NCI-H146 treated with DMSO at 0.1 percent for 48 hours (cell line): ENCODE results near the gene GOLPH3L.
"Not testable (repeated sequence)": the region's sequence is repeated elsewhere in the genome, so short reads cannot be mapped to it uniquely, and the experiment has no call there.

Experiments used
- DNase-seq: peaks from one replicate; lab custom pipeline; 2025; ENCODE audit not compliant: unreplicated experiment; lab: John Stamatoyannopoulos, UW

GOLPH3L gene

DNA sequence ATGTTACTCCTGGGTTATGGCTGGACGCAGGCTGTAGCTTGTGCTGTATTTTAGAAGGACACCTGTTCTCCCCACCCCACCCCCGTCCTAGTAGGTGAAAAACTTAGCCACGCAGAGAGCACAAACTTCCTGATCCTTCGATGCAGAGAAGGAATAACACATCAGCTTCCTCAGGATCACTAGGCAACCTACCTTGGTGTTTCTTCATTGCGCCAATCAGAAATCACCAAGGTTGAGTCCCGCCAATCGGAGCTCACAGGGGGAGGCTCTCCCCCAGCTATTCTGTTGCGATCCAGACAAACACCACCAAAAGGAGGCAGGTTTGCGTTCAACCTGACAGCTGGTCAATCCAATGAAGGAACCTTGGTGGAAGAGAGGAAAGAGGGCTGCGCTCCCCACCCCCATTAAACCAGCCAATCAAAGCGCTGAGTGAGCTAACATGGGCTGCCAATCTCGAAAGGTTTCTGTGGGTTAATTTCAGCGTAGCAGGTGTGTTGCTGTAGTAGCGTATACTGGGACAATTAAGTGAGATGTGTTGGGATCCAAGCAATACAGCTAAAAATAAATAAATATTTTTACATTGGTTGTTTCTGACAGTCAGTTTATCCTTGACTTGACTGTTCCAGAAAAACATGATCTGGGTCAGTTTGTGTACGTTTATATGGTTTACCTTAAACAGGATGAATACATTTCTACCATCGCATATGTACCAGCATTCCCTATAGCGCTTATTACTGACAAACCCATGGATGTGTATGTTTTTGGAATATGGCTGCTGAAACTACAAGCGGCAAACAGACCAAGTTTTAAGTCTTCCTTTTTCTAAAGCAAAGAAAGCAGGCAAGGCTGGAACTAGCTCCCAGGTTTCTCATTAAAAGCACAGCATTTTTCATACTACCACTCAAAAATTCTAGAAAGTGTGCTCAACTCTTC lies at the start of gene GOLPH3L:
Gene GOLPH3L, minus strand, starts transcription at position 160 of the 933 bp plus-strand sequence. CDS start 2,316 bp downstream, outside the sequence.
- DNase-seq: peak; percentile 99

DNA sequence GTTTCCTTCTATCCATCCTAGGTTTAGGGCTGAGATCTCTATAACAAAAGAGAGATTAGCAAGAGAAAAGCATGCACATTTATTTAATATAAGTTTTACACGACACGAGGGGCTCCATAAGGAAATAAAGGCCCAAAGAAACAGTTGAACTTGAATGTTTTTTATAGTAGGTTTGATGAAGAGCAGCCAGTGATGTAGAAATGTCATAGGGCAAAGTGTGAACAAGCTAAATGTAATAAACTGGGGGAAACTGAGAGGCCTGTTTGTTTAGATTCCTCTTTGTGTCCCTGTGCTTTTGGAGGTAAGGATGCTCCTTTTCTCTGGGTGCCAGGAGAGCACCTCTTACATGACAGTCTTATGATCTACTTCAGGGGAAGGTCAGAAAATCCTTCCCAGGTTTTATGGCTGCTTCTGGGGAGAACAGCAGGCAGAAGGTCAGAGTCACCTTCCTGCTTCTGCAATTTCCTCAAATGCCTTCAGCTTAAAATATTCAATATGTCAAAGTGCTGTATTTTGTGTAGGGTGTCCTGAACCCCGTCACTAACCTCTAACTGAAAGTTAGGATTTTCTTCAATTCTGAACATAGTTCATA lies 33.3 kb upstream of the GOLPH3L start:
- no peak for DNase-seq

- no peak for DNase-seq
Measured at GRCh38 chr1:150724336-150724735, 27.4 kb upstream of the GOLPH3L start.

DNA sequence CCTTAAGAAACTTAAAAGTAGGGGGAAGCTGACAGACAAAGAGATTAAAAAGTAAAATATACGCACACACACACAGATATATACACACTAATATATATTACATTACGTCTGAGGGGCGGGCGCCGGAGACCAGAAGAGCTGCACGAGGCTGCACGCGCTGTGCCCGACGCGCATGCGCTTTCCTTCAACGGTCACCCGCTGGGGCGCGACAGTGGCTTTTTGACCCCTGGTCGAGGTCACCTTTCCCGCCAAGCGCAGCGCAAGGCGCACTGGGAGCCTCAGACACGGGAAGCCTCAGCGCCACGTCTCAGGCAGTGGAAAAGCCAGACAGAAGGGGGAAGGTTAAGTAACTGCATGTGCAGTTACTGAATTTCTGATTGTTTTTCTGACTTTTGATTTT lies 23.7 kb upstream of the GOLPH3L start, which contains the start of gene HORMAD1:
Gene HORMAD1, minus strand, starts transcription at position 193 of the 400 bp plus-strand sequence. CDS start 1,390 bp downstream, outside the sequence.
- DNase-seq: no peak

DNA sequence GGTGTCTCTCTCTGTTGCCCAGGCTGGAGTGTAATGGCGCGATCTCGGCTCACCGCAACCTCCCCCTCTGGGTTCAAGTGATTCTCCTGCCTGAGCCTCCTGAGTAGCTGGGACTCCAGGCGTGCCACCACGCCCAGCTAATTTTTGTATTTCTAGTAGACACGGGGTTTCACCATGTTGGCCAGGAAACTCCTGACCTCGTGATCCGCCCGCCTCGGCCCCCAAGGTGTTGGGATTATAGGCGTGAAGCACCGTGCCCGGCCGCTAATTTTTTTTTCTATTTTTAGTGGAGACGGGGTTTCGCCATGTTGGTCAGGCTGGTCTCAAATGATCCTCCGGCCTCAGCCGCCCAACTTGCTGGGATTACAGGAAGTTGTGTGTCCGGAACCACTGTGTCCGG lies 23.1 kb upstream of the GOLPH3L start:
- no peak for DNase-seq

- no peak for DNase-seq
Measured at GRCh38 chr1:150718225-150718891, 21.4 kb upstream of the GOLPH3L start.

DNA sequence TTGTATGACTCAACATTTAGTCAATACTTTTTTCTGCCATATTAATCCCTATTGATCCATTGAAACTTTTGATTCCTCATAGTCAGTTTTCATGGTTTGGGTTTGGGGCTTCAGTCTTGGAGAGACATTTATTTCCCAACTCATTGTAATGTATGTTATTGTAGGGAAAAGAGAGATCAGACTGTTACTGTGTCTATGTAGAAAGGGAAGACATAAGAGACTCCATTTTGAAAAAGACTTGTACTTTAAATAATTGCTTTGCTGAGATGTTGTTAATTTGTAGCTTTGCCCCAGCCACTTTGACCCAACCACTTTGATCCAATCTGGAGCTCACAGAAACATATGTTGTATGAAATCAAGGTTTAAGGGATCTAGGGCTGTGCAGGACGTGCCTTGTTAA lies 12.1 kb upstream of the GOLPH3L start:
- not testable (repeated sequence) for DNase-seq

DNA sequence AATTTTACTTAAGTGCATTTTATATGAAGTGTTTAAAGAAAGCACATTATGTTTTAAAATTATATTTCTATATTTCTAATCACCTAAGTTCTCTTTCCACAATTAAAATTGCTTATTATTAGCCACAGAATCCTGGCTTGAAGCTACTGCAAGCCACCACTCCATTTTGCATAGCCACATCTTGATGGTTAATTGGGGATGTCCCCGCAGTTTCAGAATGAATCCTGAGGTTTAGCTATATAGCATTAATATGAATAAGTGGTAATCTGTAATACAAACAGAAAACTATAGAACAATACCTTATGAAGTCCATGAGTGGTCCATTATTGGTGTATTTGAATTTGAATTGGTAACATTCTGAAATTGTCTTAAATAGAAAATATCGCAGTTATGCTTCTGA lies 11.6 kb upstream of the GOLPH3L start:
- no peak for DNase-seq

DNA sequence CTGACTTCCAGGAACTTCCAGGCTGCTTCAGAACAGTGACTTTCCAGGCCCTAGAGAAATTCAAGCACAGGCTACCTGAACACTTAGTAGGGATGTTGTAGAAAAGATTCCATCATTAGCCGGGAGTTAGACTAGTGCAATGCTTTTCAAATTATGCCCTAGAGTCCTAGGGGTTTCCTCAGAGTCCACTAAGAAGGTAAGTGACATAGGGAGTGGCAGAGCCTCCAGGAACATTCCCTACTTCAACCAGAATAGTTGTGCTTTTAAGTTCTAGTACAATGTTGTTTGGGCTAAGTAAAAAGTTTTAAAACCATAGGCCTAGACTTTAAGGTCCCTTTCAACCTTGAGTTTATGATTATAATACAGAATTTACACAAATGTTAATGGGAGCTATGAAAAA lies 9.1 kb upstream of the GOLPH3L start:
- no peak for DNase-seq

DNA sequence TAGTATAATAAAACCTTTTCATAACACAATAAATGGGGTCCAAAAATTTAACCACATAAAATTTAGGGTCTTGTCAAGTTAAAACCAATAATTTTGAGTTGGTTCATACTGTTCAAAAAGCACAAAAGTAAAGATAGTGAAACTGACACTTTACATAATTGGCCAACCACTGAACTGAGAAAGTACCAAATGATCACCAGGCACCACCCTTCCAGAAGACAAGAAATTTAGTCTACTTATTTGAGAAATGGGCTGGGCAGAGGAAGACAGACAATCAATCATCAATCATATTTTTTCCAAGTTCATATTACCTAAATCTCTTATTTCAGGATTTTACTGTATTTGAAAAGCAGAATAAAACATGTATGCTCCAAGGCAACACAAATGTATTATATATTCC lies 6.5 kb upstream of the GOLPH3L start:
- no peak for DNase-seq

DNA sequence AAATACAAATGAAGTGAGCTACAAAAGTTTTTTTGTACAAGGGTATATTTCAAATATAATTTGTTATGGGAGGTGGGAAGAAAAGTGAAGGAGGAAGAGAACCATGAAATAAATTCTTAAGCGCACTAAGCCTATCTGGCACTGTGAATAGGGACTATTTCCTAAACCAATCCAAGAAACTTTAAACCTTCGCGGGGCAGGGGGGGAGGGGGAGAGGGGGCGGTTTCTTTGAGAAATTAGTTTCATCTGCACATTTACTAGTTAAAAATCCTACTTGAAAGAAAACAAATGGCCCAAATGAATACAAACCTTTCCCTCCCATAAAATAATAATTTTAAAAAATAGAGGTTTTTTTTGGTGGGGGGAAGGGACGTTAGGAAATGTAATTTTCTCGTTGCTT lies 364 bp downstream of the GOLPH3L start:
- DNase-seq: no peak

DNA sequence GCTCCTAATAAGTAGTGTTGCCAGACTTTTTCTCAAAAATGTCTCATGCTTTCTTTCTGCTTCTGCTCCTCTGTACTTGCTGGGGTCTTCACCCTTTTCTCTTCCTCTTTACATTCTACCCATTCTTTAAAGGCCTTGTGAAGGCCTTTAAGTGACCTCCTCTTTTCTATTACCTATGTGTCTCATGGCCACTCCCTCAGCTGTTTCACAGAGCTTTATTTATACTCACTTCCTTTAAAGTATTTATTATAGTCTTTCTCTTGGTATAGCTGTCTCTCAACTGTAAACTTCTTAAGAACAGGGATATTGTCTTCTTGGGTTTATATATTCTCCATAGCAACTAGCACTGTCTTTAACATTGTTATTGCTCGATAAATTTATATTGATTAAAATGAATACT lies 792 bp downstream of the GOLPH3L start:
- no peak for DNase-seq

DNA sequence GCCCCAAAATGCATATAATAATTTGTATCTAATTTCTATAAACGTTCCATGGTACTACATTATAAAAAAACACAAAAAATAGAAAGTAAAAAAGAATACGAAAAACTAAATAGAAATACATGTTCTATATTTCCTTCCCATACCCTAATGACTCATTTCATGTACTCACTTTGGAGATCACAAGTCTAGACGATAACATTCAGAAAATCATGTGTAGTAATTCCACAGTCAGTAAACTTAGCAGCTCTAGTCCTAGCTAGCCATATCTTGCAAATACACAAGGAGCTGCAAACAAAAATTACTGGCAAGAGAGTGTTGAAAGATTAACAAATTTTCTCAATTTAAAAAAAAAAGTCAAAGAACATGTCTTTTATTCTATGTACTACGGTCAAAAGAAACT lies 1.4 kb downstream of the GOLPH3L start:
- no peak for DNase-seq

GRCh38 chr1:150692720-150693119 lies 4.2 kb downstream of the GOLPH3L start:
- no peak for DNase-seq

DNA sequence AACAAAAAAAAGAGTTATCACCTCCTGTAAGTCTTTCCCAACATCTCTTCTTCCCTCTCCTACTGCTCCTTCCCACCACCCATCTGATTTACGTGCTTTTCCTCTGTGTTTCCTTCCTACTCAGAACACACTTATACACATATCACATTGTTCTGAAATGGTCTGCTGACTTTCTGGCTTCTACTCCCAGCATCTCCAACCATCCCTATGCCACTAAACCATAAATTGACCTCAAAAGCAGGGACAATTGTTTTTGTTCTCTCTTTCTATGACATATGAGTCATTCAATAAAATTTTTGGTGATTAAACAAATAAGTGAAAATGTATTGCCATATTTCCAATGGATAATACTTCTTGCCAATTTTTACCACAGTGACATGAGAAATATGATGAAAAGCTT lies 8.2 kb downstream of the GOLPH3L start:
- DNase-seq: no peak

DNA sequence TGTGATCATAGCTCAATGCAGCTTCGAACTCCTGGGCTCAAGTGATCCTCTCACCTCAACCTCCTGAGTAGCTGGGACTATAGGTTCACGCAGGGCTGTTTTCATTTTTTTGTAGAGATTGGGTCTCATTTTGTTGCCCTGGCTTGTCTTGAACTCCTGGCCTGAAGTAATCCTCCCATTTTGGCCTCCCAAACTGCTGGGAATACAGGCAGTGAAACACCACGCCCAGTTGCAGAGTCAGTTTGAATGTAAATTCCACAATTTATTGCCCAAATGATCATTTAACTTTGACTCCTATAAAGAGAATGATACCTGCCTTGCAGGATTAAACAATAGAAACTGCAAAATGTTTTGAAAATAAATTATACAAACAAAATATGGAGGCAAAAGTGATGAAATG lies 10.7 kb downstream of the GOLPH3L start:
- DNase-seq: no peak

DNA sequence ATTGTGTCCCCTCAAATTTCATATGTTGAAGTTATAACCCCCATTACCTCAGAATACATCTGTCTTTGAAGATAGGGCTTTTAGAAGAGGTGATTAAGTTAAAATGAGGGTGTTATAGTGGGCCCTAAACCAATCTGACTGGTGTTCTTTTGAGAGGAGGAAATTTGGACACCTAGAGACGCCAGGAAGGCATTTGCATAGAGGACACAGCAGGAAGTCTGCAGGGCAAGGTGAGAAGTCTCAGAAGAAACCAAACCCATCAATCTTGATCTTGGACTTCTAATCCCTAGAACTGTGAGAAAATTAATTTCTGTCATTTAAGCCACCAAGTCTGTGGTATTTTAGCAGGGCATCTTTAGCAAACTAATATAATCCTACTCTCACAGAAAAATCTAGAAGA lies 13.0 kb downstream of the GOLPH3L start:
- DNase-seq: no peak

GRCh38 chr1:150678988-150679387 lies 18.0 kb downstream of the GOLPH3L start:
- no peak for DNase-seq

- no peak for DNase-seq
Measured at GRCh38 chr1:150674881-150675280, 22.1 kb downstream of the GOLPH3L start.

DNA sequence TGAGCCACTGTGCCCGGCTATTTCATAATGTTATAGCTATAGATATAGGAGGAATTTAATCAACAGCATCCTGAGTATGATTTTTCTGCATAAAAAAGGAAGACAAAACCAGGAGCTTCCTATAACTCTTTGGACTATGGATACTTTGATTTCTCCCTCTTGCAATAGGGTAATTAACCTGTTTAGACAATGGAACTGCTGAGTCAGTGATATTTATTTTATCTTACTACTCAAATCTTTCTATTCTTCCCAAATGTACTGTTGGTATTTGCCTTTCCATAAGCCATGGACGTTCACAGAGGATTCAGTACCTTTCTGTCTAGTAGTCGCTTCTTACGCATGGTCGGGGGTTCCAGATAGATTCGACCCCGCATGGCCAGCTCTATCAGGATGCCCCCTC lies 33.6 kb downstream of the GOLPH3L start:
- no peak for DNase-seq

DNA sequence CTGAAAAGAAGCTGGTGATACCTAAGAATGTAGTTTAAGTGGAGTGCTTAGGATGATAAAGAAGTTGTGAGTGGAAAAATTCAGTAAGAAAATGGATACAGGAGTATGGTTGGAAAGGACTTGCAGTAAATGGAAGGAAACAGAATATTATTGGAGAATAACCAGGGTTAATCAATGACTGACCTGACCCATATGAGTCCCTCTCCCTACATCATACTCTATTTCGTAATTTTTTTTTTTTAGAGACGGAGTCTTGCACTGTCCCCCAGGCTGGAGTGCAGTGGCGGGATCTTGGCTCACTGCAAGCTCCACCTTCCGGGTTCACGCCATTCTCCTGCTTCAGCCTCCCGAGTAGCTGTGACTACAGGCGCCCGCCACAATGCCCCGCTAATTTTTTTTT lies 34.1 kb downstream of the GOLPH3L start:
- DNase-seq: no peak

DNA sequence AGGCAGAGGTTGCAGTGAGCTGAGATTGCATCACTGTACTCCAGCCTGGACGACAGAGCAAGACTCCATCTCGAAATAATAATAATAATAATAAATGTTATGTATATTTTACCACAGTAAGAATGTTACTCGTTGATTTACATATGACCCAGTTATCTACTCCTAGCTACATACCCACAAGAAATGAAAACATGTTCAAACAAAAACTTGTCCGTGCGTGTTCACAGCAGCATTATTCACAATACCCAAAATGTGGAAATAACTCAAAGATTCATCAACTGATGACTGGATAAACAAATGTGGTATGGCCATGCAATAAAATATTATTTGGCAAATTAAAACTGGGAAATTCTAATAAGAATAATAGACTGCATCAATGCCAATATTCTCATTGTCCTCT lies 35.8 kb downstream of the GOLPH3L start:
- DNase-seq: no peak
